ENCODE measurements around the gene MARK4. TPM values are rescaled to one million over a fixed set of nuclear protein-coding genes. Genes with fewer than 3 reads are reported as not detected.
A peak's percentile ranks its signal among the peaks of the same experiment; 100 is the strongest.
"Not testable (repeated sequence)": the region's sequence is repeated elsewhere in the genome, so short reads cannot be mapped to it uniquely, and the experiment has no call there.

MARK4 gene
- total RNA-seq, 1 experiment from 2014 or later, result 7.7 TPM

DNA sequence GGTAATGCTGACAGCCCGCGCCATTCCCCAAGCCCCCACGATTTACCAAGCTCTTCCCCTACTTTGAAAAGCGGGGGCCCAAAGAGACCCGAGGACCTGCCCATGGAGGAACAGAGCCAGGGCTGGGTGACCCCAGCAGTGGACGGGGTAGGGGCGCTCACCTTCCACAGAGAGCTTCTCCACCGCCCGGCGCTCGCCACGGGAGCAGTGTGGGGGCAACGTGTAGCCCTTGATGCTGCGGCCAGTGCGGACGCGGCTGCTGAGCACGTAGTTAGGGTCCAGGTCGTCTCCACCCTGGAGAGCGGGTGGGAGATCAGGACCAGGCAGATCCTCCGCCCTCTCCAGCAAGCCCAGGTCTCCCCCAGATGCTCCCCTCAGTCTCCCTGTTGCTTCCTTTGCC is 64.2 kb downstream of the MARK4 start:
- in situ Hi-C loops (cut with HindIII; ENCODE audit: low pct_unique_long_range_greater_than_20kb, low sequenced_read_pairs), result no loop called here
- no peak for DNase-seq (ENCODE audit: low read depth, low spot score)

GRCh38 chr19:45320997-45321775 is 70.1 kb downstream of the MARK4 start:
- no peak for DNase-seq (ENCODE audit: low read depth, low spot score)
- in situ Hi-C loops (cut with HindIII; ENCODE audit: low pct_unique_long_range_greater_than_20kb, low sequenced_read_pairs), result no loop called here

- in situ Hi-C loops (cut with HindIII; ENCODE audit: low pct_unique_long_range_greater_than_20kb, low sequenced_read_pairs), result no loop called here
- no peak for DNase-seq (ENCODE audit: low read depth, low spot score)
Measured at GRCh38 chr19:45321848-45322247, 70.8 kb downstream of the MARK4 start.

- in situ Hi-C loops (cut with HindIII; ENCODE audit: low pct_unique_long_range_greater_than_20kb, low sequenced_read_pairs), result no loop called here
- no peak for DNase-seq (ENCODE audit: low read depth, low spot score)
Measured at GRCh38 chr19:45322311-45322710, 71.2 kb downstream of the MARK4 start.

- DNase-seq (ENCODE audit: low read depth, low spot score), result no peak
- in situ Hi-C loops (cut with HindIII; ENCODE audit: low pct_unique_long_range_greater_than_20kb, low sequenced_read_pairs), result no loop called here
Measured at GRCh38 chr19:45322744-45323281, 71.7 kb downstream of the MARK4 start, which contains the start of gene CKM. Gene CKM, minus strand, starts transcription at chr19:45322875. Its CDS starts 3,162 bp downstream, at chr19:45319713.

DNA sequence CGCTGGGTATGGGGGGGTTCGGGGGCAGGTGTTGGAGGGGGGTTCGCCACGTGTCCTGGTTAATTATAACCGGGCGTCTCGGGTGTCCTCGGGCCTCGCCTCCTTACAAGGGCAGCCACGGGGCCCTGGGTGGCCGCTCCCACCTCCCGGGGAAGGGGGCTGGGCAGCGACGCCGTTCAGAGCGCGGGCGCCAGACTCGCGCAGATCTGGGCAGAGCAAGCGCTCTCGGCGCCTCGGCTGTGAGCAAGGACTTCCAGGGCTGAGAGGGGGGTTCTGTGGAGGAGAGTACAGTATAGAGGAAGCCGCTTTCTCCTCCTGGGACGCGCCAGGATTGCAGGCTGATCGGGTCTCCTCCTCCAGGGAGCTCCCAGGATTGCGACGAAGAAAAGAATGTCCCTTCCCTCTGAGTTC is 72.6 kb downstream of the MARK4 start:
- DNase-seq (ENCODE audit: low read depth, low spot score), result no peak
- in situ Hi-C loops (cut with HindIII; ENCODE audit: low pct_unique_long_range_greater_than_20kb, low sequenced_read_pairs), result no loop called here

GRCh38 chr19:45324349-45324907 is 73.4 kb downstream of the MARK4 start:
- no peak for DNase-seq (ENCODE audit: low read depth, low spot score)
- in situ Hi-C loops (cut with HindIII; ENCODE audit: low pct_unique_long_range_greater_than_20kb, low sequenced_read_pairs), result no loop called here

DNA sequence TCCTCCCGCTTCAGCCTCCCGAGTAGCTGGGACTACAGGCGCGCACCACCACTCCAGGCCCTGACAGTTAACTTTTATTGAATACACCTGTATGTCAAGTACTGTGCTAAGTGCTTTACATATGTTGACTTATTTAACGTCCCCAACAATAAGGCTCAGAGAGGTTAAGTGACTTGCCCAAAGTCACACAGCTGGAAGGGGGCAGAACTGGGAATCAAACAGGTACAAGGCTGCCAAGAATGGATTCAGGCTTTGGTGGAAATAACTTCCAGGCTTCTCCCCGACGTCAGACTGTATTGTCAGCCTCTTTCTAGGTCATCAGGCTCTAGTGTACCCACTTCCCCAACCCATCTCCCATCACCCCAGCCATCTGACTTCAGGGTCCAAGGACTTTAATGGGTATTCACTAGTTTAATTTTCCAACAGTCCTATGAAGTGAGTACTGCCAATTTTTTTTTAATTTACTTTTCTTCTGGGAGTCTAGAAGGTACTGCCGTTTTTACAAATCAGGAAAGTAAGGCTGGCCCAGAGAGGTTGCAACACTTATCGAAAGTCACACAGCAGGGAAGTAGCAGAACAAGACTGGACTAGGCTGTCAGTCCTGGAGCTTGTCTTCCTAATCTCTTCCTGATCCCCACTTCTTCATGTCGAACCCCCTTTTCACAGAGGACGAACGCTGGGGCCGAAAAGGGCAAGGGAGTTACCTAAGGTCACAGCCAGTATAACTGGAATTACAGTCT is 76.5 kb downstream of the MARK4 start:
- in situ Hi-C loops (cut with HindIII; ENCODE audit: low pct_unique_long_range_greater_than_20kb, low sequenced_read_pairs), result no loop called here
- DNase-seq (ENCODE audit: low read depth, low spot score), result no peak

- DNase-seq (ENCODE audit: low read depth, low spot score), result peak; percentile 23
- in situ Hi-C loops (cut with HindIII; ENCODE audit: low pct_unique_long_range_greater_than_20kb, low sequenced_read_pairs), result no loop called here
Measured at GRCh38 chr19:45331411-45331810, 80.3 kb downstream of the MARK4 start.

DNA sequence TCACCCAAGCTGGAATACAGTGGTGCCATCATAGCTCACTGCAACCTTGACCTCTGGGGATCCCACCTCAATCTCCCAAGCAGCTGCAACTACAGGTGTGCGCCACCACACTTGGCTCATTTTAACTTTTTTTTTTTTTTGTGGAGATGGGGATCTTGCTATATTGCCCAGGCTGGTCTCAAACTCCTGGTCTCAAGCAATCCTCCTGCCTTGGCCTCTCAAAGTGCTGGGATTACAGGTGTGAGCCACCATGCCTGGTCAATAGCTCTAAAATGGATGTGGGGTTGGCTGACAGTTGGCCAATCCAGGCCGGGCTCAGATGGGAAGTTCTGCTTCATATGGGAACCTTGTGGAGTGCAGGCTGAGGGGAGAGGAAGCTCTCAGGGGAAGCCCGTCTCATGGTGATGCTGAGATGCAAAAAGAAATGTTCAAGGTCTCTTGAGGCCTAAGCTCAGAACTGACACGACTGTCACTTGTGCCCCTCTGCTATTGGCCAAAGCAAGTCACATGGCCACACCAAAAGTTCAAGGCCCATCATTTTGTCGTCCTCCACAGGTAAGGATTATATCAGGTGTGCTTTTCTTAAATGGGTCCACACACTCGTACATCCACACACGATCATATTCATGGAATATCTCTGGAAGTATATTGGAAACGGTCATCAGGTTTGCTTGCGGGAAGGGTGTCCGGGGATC is 82.7 kb downstream of the MARK4 start:
- in situ Hi-C loops (cut with HindIII; ENCODE audit: low pct_unique_long_range_greater_than_20kb, low sequenced_read_pairs), result no loop called here
- DNase-seq (ENCODE audit: low read depth, low spot score), result no peak

GRCh38 chr19:45334881-45335280 is 83.8 kb downstream of the MARK4 start:
- in situ Hi-C loops (cut with HindIII; ENCODE audit: low pct_unique_long_range_greater_than_20kb, low sequenced_read_pairs); DNase-seq (ENCODE audit: low read depth, low spot score): not testable (repeated sequence)

DNA sequence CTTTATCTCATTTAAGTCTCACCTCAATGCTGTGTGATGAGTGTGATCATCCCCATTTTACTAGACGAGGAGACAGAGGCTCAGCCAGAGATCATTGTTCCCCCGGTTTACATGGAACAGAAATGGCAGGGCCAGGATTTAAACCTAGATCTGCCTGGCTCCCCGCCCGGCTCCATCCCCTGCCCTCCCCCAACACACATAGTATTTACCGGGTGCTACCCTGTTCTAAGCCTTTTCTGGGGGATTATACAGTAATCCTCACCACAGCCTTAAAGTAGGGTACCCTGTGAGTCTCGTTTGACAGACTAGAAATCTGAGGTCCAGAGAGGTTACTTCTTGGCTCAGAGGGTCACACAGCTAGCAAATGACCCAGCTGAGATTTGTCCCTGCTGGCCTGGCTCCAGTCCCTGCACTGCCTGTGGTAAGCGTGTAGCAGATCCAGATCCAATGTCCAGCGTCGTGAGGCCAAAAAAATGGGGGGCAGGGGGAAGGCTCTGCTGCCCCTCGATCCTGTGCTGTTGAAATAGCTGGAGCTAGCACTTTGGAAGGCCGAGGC is 85.7 kb downstream of the MARK4 start:
- in situ Hi-C loops (cut with HindIII; ENCODE audit: low pct_unique_long_range_greater_than_20kb, low sequenced_read_pairs), result no loop called here
- DNase-seq (ENCODE audit: low read depth, low spot score), result no peak

DNA sequence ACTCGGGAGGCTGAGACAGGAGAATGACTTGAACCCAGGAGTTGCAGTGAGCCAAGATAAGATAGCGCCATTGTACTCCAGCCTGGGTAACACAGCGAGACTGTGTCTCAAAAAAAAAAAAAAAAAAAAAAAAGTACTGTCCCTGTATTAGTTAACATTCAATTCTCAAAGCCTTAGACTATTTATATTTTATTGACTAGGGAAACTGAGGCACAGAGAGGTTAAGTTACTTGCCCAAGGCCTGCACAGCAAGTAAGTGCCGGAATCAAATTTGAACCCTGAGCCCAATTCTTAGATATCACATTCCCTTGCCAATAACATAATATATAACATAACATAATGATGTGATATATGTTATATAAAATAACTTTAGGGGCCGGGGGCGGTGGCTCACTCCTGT is 88.6 kb downstream of the MARK4 start:
- DNase-seq (ENCODE audit: low read depth, low spot score), result no peak
- in situ Hi-C loops (cut with HindIII; ENCODE audit: low pct_unique_long_range_greater_than_20kb, low sequenced_read_pairs), result no loop called here

GRCh38 chr19:45340232-45340898 is 89.3 kb downstream of the MARK4 start, which contains the start of gene KLC3:
Gene KLC3, plus strand, starts transcription at chr19:45340750. Its CDS starts 4,792 bp downstream, at chr19:45345542.
- no peak for DNase-seq (ENCODE audit: low read depth, low spot score)
- in situ Hi-C loops (cut with HindIII; ENCODE audit: low pct_unique_long_range_greater_than_20kb, low sequenced_read_pairs), result no loop called here

DNA sequence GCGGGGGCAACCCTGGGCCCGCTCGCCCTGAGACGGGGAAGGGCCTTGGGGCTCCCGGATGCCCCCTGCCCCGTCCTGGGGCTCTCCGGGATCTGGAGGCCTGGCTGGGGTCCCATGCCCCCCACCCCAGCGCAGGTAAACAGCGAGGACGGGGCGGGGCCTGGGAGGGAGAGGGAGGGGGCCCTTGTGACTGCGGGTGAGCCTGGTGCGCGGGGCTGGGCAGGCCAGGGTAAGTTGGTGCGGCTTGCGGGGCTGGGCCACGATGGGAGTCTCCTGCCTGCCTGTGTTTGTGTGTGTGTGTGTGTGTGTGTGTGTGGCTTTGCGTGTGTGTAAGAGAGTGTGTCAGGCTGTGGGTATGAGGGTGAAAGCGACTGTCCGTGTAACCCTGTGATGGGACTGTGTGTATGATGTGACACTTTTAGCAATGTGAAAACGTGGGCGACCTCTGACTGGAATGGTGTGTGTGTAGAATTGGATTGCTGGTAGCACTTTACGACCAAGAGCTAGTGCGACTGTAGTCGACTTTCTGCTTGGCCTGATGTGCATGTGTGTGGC is 89.9 kb downstream of the MARK4 start:
- DNase-seq (ENCODE audit: low read depth, low spot score), result no peak
- in situ Hi-C loops (cut with HindIII; ENCODE audit: low pct_unique_long_range_greater_than_20kb, low sequenced_read_pairs), result no loop called here

GRCh38 chr19:45342911-45343310 is 91.8 kb downstream of the MARK4 start:
- in situ Hi-C loops (cut with HindIII; ENCODE audit: low pct_unique_long_range_greater_than_20kb, low sequenced_read_pairs), result no loop called here
- DNase-seq (ENCODE audit: low read depth, low spot score), result no peak
